Hepatic stellate cell (primary cell): ENCODE results near the gene LTBP4.

Source experiments
- DNase-seq: peaks from one replicate; pipeline ENCODE4 v3.0.0; 2011; ENCODE audit warnings: low spot score

Gene LTBP4

DNA sequence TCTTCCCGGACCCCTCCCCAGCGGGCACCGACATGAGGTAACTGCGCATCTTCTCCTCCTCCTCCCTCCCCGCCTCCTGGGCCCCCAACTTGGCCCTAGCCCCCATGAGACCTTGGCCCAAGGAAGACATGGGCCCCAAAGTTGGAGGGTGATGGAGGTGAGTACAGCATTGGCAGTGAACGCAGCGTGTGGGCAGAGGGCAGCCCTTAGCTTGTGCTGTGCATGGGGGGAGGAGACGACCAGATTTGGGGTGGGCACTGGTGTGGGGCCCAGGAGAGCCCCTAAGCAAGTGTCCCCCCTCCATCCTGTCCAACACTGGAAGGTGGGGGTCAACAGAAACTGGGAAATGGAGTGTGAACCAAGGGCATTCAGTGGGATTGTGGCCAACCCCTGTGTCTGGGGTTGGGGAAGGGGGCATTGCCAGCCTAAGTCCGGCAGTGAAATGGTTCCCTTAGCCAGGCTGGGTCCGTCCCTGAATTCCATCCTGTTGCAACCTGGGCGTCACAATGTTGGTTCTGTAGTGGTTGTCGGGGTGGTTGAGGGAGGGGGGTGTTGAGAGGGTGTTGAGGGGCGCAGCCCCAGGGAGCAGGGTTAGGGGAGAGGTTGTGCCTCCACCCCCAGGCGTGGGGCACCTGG is 65.8 kb downstream of the LTBP4 start:
- DNase-seq: no peak

DNA sequence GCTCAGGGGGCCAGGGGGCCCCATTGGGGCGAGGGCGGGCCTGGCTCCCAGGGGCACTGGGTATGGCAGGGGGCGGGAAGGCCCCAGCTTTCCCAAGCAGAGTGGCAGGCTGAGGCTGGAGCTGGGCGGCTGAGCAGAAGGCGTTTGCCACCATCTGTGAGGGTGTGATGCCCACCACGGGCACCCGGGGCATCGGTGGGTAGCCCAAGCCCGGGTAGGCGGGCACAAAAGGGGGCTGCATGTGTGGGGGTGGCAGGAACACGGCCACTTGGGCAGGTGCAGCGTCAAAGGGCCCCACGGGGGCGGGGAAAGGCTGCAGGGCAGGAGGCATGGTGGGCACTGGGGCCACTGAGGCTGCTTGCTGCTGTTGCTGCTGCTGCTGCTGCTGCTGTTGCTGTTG is 66.4 kb downstream of the LTBP4 start:
- no peak for DNase-seq

DNA sequence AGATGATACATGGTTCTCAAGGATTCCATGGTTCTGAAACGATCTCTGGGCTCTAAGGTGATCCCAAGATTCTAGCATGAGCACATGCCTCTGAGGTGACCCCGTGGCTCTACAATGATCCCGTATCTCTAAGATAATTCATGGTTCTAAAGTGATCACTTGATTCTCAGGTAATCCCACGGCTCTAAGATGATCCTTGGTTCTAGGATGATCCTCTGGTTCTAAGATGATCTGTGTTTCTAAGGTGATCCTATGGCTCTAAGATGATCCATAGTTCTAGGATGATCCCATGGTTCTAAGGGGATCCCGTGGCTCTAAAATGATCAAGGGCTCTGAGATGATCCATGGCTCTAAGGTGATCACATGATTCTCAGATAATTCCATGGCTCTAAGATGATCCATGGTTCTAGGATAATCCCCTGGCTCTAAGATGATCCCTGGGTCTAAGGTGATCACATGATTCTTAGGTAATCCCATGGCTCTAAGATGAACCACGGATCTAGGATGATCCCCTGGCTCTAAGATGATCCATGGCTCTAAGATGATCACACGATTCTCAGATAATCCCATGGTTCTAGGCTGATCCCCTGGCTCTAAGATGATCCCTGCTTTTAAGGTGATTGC is 67.9 kb downstream of the LTBP4 start:
- no peak for DNase-seq

DNA sequence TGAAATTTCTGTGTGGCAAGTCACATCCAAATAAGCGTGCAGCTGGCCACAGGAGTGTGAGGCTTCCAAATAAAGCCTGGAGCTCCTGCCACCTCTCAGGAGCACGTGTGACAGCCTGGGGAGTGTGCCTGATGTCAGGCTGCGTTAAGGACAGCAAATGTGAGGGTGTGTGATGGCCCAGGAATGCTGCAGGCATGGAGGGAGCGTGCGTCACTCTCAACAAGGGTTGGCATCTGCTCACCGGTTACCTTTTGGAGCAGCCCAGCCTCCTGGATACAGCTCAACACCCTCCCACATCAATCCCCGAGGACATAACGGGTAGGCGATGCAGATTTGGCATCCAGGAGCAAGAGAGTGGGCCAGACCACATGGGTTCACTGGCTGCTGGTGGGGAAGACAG is 70.2 kb downstream of the LTBP4 start:
- no peak for DNase-seq

DNA sequence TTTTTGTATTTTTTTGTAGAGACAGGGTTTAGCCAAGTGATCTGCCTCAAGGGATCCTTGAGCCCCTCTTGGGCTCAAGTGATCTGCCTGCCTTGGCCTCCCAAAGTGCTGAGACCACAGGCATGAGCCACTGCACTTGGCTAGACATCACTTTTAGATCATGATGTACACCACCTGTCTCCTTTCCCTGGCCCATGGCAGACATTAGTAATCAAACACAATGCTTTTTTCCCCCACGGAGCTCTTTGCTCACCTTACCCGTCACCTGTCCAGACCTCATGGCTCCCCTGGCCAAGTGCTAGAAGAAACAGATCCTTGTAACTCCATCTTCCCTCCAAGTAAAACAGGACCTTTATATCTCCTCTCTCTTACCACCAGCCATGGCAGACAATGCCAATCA is 70.9 kb downstream of the LTBP4 start:
- no peak for DNase-seq

DNA sequence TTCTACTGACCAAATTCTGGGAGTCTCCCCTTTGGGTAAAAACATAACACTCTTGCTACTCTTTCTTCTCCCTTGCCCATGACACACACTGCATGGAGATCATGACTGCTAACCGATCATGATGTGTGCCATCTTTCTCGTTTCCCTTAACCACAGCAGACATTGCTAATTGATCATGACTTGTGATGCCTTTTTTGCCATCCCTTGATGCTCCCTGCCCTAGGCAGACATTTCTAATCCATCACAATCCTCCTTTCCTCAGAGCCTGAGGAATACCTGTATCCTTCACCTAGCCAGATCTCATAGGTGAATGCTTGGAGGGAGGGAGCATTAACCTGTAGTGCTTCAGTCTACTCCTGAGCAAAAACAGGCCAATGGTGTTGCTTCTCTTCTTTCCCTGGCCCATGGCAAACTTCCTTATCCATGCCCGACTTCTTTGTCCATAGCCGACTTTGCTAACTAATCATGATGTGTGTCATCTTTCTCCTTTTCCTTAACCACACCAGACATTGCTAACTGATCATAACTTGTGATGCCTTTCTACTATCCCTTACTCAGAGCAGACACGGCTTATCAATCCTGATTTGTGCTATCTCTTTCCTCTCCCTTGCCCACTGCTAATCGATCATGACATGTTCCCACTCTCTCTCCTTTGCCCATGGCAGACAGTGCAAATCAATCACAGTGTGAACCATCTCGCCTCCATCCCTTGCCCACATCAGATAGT is 71.6 kb downstream of the LTBP4 start:
- DNase-seq: no peak

DNA sequence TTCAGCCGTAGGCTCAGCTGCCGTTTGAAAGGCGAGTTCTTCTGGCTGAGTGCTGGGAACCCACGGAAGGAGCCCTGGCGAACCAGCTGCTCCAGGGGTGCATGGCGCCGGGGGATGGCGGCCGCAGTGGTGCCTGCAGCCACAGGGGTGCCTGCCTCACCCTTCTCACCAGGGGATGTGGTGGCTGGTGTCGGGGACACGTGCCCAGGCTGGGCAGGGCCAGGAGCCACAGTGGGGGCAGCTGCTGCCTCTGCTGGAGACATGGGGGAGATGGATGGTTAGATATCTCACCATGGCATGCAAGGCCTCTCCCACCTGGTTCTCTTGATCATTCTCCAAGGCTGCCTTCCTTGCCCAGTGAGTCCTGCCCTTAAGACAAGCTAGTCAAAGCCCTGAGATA is 72.2 kb downstream of the LTBP4 start:
- no peak for DNase-seq

DNA sequence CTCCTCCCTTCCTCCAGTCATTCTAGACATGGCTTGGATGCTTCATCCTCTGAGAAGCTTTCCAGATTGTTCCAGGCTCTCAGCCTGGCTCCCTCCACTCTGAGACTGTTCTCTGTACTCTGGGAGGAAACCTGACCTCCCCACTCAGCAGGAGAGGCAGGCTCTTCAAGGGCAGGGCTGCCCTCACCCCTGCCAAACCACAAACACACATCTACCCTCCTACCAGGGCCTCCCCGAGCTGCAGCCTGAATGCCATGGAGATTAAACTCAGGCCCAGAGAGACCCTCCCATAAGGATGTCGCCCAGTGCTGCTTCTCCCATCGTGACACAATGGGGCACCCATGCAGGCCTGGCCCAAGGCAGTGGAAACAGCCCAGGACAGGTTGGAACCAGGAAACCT is 73.1 kb downstream of the LTBP4 start:
- DNase-seq: no peak

DNA sequence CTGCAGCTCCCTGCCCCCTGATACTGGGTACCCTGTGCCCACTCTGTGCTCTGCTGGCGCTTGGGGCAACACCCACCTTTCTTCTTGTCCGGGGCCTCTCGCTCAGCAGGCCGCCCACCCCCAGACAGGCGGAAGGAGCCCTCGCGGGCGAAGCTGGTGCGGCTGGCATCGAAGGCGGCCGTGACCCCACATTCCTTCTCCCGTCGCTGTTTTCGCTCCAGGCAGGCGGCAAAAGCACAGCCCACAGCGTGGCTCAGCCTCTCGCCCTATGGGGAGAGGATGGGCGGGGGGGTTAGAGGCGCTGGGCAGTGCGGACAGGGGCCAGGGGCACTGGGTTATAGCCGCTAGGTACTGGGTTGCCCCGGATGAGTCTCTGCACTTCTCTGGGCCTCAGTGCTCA is 76.0 kb downstream of the LTBP4 start:
- DNase-seq: no peak
